ENCODE results near the gene EEPD1. TPM values are rescaled to one million over a fixed set of nuclear protein-coding genes. Genes with fewer than 3 reads are reported as not detected.

The EEPD1 gene
- total and polyA plus RNA-seq, 11 donors: 3.7 to 12.2 (median 7.7) TPM

DNA sequence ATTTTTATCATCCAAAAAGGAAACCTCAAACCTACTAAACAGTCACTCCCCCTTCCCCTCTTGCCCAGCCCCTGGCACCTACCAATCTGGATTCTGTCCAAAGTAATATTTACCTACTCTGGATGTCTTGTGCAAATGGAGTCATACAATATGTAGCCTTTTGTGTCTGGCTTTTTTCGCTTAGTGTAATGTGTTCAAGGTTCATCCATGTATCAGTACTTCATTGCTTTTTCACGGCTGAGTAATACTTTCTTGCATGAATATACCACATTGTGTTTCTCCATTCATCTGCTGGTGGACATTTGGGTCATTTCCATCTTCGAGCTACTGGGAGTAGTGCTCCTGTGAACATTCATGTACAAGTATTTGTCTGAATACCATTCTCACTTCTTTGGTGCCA is 113.6 kb downstream of the EEPD1 start:
- DNase-seq (no peak), ATAC-seq (no peak)
- Histone ChIP-seq H3K9me3 (no peaks in the 10 kb centered on the region), H3K4me1 (peaks cover 0 to 45% (median 24%) of the 10 kb centered on the region in 12 donors), H3K27me3 (no peaks in the 10 kb centered on the region), H3K4me3 (no peak overlapping the region), H3K27ac (no peak overlapping the region), H3K36me3 (no peaks in the 10 kb centered on the region)
- TF ChIP-seq, protein P1, sequence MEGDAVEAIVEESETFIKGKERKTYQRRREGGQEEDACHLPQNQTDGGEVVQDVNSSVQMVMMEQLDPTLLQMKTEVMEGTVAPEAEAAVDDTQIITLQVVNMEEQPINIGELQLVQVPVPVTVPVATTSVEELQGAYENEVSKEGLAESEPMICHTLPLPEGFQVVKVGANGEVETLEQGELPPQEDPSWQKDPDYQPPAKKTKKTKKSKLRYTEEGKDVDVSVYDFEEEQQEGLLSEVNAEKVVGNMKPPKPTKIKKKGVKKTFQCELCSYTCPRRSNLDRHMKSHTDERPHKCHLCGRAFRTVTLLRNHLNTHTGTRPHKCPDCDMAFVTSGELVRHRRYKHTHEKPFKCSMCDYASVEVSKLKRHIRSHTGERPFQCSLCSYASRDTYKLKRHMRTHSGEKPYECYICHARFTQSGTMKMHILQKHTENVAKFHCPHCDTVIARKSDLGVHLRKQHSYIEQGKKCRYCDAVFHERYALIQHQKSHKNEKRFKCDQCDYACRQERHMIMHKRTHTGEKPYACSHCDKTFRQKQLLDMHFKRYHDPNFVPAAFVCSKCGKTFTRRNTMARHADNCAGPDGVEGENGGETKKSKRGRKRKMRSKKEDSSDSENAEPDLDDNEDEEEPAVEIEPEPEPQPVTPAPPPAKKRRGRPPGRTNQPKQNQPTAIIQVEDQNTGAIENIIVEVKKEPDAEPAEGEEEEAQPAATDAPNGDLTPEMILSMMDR (IDR thresholded peaks at IDR 0.05): no peak
- no peak for TF ChIP-seq POLR2A (IDR thresholded peaks at IDR 0.05)
- intact Hi-C loops (cut with DNase I): no loop called here
- 95 to 100% (median 98%) methylated on average over 3 of the region's 3 CpGs for WGBS, 4 donors

DNA sequence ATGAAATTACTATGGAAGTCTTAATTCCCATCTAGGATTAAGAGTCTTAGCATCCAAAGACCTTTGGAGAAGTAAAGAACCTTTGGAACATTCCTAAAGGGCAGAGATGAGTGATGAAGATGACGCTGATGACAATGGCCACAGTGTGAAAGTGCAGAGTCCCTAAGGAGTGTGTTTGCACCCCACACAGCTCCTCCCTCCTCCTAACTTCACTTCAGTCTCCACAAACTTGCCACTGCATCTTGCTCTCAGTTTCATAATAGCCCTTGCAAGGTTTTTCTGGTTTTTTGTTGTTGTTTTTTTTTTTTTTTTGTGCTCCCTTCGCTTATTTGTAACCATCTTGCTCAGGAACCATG is 119.1 kb downstream of the EEPD1 start:
- Histone ChIP-seq H3K27ac (peak overlapping the region in 5 of 12 donors; percentile 7 to 76 (median 31)), H3K9me3 (no peaks in the 10 kb centered on the region), H3K27me3 (no peaks in the 10 kb centered on the region), H3K4me1 (peaks cover 0 to 45% (median 18%) of the 10 kb centered on the region in 12 donors), H3K4me3 (no peak overlapping the region), H3K36me3 (no peaks in the 10 kb centered on the region)
- DNase-seq (no peak), ATAC-seq (no peak)
- TF ChIP-seq, protein P1 (IDR thresholded peaks at IDR 0.05): no peak
- no peak for TF ChIP-seq POLR2A (IDR thresholded peaks at IDR 0.05)
- 92 to 97% (median 94%) methylated on average over 2 of the region's 2 CpGs for WGBS, 4 donors
- intact Hi-C loops (cut with DNase I): loop anchor here in 2 of 10 donors (10.0 kb wide), 2 partner anchors 47 to 67 kb away; no protein-coding TSS in a partner anchor

DNA sequence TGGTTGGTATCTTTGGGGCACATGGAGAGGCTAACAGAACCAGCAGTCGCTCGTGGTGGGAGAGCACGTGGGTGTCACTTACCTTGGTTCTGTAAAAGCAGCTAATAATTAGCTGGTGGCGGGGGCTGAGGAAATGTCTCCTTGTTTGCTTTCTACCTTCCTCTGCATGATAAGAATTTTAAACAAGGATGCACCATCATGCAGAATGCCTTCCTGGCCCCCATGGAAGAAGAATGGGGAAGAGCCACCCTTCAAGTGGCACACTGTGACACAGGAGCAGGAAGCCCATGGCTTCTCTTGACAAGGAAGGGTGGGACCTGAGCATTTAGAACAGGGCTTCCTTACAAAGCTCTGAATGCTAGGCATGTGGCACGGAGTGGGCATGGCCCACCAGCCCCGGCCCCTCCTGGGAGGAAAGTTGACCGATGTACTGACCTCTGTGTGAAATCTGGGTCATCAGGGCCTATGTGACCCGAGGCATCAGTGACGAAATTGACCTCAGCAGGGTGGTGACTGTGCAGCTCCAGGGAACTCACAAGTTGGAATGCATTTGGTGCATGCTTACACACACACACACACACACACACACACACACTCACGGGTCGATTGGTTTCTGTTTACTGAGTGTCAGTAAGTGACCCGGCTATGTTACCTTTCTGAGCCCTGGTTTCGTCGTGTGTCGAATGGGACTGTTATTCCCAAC is 119.7 kb downstream of the EEPD1 start:
- ATAC-seq (peak in 1 of 4 donors; percentile 25), DNase-seq (no peak)
- H3K27ac ChIP-seq: peak overlapping the region in 8 of 12 donors; percentile 7 to 76 (median 50)
- H3K9me3 ChIP-seq: no peaks in the 10 kb centered on the region
- 69 to 75% (median 71%) methylated on average over 12 to 15 of the region's 15 CpGs for WGBS, 4 donors
- H3K27me3 ChIP-seq: no peaks in the 10 kb centered on the region
- H3K36me3 ChIP-seq: no peaks in the 10 kb centered on the region
- no peak for TF ChIP-seq POLR2A (IDR thresholded peaks at IDR 0.05)
- TF ChIP-seq, protein P1 (IDR thresholded peaks at IDR 0.05): no peak
- peaks cover 0 to 50% (median 22%) of the 10 kb centered on the region in 12 donors for H3K4me1 ChIP-seq
- H3K4me3 ChIP-seq: no peak overlapping the region
- intact Hi-C loops (cut with DNase I): loop anchor here in 2 of 10 donors (10.0 kb wide), 2 partner anchors 48 to 68 kb away; no protein-coding TSS in a partner anchor

DNA sequence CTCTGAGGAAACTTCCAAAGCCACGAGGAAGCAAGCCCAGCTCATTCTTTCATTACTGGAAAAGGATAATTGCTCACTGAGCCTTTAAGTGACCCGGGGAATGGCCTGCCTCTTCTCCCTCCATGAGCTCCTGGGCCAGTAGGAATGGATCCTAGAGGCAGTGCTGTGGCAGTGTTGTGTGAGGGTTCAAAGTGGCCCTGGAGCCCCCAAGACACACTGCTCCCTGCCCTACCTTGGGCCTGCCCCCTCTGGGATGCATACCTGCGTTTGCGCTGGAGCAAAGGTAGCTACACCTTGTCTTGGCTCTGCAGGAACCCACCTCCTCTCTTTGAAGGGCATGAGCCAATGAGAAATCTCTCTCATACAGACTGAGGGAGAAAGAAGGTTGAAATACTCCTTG is 120.8 kb downstream of the EEPD1 start:
- Histone ChIP-seq H3K36me3 (no peaks in the 10 kb centered on the region), H3K9me3 (no peaks in the 10 kb centered on the region), H3K27me3 (no peaks in the 10 kb centered on the region), H3K4me3 (no peak overlapping the region), H3K27ac (peak overlapping the region in 9 of 12 donors; percentile 19 to 76 (median 52)), H3K4me1 (peaks cover 0 to 61% (median 28%) of the 10 kb centered on the region in 12 donors)
- WGBS, 4 donors: 58 to 66% (median 63%) methylated on average over 4 of the region's 4 CpGs
- ATAC-seq: no peak
- intact Hi-C loops (cut with DNase I): loop anchor here in 2 of 10 donors (10.0 kb wide), 2 partner anchors 49 to 69 kb away; no protein-coding TSS in a partner anchor
- no peak for DNase-seq
- TF ChIP-seq, protein P1 (IDR thresholded peaks at IDR 0.05): no peak
- no peak for TF ChIP-seq POLR2A (IDR thresholded peaks at IDR 0.05)
